ENCODE data around the gene JARID2.

Gene JARID2

DNA sequence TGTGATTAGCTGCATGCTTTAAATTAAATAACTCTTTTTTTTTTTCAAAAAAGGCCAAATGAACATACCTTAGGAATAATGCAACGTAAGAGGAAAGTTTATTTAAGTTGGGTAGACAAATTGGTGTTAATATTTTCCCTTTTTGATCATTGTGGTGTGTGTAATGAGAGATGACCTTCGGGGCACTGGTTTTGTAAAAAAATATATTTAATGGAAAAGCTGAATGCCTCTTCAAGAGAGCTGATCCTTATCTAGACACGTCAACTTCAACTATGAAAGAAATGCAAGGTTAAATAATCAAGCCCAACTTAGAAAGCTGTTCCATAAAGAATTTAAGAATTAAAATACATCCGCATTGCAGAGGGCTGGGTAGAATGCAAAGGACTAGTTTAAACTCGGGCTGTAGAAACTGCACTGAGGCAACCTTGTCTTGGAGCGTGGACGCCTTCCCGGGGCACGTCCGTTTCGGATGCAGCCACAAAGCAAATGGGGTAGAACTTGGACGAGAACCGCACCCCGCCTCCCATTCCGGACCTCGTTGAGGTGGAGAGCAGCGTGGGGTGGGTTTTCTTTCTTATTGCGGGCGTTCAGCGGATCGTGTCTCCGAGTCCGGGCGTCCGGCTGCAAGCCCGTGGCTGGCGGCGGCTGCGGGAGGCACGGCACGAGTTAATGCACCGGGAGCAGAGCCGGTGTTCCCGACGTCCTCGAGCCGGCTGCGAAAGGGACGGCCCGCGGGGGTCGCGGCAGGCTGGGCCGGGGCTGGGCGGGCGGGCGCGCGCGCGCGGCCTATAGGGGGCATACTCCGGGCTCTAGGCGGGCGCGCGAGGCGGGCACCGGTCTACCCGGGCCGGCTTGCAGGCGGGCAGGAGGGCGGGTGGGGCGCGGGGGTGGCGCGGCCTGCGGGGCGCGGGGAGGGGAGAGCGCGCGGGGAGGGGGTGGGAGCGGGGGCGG, 1.9 kb downstream of the JARID2 start:
- peak; percentile 23 for DNase-seq

DNA sequence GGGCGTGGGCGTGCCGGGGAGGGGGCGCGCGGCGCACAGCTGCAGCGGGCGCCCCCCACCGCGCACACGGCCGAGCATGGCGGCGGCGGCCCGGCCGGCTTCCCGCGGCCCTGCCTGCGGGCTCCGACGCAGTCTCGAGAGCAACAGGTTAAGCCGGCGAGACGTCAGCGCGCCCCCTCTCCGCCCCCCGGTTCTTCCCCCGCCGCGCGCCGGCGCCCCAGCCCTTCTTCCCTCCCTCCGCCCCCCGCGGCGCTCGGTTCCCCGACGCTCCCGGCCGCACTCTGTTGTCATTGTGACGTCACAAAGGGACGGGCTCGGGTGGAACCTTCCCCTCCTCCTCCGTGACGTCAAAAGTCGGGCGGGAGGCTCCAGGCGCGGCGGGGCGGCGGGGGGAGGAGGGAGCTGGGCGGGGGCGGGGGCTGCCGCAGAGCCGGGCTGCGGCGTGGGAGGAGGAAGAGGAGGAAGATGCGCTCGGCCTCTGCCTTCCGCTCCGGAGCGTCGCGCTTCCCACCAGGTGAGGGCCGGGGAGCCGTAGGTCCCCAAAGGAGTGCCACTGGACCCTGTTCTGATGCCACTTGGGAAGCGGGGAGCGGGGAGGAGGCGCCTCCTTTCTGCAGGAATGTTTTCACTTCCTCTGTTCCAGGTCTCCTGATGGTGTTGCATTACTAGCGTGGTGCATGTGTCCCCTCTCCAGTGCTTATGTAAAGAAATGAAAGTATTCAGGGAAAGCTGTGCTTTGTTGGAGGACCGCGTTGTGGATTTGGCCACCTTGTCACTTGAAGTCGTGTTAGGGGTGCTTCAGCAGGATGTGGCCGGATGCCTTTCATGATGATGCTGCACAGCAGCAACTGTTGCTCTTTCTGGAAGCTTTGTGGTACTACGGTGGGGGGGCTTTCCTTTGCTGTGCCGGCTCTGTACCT, 2.8 kb downstream of the JARID2 start:
- peak; percentile 63 for DNase-seq

DNA sequence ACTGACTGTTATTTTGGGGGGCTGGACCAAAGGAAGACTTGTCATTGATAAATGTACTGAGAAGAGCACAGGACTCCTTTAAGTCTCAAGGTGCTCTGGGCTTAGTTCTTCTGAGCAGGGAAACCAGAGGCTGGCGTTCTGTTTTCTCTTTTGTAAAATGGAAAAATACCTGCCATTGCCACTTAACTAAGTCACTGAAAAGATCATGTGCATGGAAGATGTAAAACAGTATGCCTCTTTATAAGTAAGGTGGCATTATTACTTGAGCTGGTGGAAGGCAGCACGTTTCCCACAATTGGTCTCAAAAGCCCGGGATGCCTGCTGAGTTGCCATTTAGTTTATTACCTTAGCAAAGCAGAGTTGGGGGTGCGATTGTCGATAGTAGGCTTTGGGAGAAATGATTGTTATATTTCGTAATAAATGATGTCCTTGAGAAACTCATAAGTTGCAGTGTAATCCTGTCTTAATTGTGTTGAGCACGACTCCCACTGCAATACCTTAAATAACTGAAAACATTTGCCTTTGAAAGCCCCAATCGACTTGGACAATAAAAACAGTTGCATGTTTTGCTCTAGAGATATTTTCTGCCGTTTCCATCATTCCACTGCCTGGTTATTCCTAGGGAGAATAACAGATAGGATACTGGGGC, 3.6 kb downstream of the JARID2 start:
- no peak for DNase-seq

DNA sequence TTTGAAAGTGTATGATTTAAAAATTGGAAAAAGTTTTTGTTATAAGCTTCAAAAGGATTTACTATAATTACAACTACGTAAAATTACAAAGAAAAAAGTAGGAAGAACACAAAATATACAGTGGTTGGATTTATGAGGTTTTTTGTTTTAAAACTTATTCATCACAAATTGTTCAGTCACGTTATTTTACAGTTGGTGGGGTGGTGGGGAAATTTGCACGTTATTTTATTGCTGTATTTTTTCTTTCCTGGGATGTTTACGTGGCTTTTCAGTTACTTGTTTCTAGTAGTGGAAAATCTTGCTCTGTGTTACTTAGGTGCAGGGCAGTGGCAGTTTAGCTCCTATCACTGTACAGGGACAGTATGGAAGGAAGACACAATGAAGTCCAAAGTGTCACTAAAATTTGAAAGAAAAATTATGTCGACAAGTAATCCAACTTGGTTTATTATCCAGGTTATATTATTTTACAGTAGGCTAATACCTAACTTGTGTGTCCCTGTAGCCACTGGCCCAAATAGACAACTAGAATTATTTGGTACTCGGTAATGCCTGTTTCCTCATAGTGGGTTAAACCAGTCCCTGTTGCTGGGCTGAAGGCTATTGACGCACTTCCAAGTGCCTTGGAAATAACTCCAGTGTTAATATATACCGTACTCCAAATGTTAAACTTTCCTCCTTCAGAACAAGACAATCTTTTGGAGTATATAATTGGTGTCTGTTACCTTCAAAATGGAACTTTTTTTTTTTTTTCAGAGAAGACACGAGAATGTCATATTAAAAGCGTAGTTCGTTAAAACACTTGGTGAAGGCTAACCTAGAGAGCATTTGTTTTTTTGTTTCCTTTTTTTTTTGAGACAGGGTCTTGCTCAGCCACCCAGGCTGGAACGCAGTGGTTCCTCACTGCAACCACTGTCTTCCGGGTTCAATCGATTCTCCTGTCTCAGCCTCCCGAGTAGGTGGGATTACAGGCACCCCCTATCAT, 4.6 kb downstream of the JARID2 start:
- DNase-seq, result no peak

DNA sequence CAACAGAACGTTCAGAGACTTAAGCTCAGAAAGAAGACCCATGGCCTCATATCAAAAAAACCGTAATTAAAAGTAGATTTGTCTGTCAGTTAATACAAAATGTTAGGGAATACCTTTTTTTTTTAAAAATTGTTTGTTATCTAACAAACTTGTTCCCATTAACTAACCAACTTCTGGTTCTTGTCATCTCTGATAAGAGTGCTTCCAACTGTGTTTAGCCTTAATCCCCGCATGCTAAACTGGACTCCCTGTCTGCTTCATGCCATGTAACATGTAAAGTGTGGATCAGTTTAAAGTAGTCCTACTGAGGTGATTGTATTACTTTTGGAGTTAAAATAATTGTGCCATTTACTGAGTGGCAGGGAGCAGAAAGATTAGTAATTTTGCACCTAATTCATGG, 6.3 kb downstream of the JARID2 start:
- DNase-seq, result no peak

DNA sequence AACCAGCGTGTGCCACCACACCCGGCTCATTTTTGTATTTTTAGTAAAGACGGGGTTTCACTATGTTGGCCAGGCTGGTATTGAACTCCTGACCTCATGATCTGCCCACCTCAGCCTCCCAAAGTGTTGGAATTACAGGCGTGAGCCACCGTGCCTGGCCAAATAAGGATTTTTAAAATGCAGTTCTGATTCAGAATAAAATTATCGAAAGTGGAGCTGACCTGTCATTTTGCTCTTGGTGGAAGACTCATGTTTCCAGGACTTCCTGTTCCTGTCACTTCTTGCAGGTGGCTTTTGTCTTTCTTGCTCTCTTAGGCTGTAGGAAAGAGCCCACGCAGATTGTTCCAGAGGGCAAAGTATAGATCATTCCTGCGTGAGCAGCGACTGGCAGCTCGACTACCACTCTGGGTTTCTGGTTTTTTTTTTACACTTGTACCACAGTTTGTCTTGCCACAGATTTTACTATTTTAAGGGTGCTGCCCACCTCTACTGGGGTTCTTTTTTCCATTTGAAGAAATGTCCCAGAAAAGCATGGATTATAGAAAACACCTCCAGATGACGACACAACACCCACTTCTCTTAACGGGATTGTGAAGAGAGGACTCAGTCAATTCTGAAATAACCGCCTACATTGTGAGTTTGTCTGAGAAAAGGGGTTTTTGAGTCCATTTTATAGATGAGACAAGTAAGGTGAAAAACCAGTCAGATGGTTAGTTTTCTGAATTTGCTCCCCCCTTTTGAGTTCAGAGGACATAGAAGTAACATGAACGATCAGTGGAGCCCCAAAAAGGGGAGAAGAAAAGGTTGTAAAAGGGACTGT, 7.5 kb downstream of the JARID2 start:
- no peak for DNase-seq

DNA sequence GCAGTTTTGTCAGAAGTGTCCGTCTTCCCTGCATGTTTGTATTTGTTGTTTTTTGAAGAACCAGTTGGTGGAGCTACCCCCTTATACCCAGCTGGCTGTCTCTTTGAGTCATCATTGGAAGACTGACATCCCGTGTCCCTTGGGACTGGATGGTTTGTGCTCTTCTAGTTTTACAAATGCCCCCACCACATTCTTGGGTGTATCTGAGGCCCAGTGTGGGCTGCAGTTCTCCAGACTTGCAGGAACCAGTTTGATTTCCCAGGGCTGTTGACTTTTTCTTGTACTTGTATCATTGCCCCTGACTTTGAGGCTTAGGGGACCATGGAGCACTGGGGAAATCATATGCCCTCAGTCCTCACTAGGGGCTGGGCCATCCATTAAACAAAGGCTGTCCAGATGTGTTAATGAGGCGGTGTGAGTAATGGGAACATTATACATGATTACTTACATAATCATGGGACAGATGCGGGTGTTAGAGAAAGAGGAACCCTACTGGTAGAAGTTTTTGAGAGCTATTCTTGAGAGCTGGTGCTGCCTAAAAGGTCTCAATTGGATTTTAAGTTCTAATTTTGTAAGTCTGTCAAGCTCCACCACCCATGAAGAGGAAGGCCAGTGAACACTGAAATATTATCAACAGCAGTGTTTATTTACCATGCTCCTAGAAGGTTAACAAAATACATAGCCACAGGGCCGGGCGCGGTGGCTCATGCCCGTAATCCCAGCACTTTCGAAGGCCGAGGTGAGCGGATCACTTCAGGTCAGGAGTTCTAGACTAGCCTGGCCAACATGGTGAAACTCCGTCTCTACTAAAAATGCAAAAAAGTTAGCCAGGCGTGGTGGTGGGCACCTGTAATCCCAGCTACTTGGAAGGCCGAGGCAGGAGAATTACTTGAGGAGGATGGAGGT, 8.5 kb downstream of the JARID2 start:
- no peak for DNase-seq

DNA sequence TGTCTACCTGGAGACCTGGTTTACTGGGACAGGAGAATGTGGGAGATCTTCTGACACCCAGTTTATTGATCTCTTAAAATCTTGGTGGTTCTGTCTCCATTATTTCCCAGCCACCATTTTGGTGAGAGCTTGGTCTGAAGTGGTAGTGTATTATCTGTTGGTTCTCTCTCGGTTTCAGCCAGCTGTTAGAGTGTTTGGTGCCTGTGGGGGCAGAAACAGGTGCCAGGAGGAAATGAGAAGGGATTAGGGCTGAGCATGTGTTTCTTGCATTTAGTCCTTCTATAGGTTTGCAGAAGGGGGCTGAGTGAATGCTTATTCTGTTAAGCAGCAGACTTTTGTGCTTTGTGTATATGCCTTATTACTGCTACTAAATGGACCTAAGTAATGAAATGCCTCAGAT, 9.6 kb downstream of the JARID2 start:
- no peak for DNase-seq

DNA sequence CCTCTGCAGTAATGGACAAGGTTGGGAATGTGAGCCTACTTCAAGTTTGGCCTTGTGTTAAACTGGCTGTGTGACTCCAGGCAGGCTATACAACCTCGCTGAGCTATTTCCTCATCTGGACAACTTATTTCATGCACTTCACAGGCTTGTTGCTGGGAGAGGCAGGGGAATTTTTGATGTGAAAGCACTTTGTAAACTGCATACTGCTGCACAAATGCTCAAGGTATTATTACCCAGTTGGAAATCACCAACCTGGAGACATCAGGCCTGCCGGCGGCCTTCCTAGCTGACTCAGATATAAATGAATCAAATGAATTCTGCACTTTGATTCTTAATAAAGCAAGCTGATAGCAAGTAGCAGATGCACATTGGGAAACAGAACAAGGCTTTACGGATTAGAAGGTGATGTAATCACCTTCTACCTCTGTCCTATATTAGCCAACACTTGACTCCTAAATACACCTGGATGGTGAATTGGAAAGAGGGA, 10.1 kb downstream of the JARID2 start:
- DNase-seq, result no peak

DNA sequence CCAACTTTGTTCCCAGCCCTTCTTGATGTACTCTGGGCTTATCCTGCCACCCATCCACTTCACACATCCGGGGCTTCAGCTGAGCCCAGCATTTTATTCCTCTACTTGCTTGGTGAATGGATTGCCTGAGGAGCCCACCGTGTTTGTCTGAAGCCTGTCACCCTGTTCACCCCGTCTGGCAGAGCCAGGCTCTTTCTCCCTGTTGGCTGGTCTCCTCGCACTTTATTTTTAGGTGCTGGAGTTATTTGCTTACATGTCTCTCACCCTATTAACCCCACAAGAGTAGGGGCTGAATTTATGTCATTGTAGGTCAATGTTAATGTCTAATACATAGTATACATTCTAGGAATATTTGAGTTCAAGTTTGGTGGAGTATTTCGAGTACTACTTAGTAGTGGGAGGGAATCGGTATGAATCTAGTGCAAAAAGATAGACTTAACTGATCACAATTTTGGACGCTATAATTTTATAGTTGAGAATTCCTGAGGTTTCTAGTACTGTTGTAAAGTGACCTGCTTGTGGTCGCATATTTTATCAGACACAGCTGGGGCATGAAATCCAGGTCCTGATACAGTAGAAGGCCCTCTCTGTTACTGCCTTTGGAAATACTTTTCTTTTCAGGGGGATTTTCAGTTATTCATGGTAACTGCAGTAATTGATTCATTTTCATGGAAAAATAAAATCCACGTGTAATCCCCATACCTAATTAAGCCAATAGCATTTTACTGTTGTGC, 10.8 kb downstream of the JARID2 start:
- no peak for DNase-seq

DNA sequence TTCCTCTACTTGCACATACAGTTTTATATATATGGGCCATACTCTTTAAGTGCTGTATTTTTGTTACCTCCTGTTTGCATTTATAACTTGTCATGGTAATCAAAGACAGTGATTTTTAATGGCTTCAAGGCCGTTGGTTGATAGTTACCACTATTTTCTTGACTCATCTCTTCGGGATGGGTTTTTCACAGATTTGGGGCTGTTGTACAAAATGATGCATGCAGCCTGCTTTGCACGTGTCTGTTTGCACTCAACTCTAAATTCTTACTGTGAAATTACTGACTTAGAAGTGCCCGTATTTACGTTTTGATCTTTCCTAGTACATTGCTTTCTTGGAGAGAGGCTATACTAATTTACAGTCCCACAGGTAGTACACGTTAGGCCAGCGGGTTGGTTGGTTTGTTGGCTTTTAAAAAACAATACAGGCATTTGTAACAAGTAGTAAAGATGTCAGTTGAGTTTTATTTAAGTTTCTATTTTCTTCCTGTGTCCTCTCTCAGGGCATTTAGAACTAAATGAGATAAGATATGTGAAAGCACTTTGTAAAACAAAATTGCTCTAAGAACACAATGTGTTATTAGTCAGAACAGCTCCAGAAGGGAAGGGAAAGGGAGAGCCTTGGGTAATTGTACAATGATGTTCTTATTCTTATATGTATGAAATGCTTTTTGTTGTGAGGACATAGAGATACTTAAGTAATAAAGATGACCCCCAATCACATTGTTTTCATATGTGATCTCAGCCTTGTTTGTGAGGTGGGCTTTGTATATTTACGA, 11.7 kb downstream of the JARID2 start:
- no peak for DNase-seq

DNA sequence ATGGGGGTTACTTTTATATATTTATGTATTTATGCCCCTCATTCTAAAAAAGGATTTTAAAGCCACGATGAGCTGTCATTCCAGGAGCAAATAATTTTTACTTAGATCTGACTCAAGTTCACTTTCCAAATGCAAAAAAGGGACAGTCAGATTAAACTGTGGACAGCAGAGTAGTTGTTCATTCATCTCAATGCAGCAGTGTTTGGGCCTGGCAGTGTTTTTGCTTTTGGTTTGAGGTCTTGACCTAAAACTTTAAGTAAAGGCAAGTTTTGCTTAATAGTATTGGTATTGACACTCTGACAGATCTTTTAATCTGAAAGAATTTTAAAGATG, 13.9 kb downstream of the JARID2 start:
- no peak for DNase-seq

DNA sequence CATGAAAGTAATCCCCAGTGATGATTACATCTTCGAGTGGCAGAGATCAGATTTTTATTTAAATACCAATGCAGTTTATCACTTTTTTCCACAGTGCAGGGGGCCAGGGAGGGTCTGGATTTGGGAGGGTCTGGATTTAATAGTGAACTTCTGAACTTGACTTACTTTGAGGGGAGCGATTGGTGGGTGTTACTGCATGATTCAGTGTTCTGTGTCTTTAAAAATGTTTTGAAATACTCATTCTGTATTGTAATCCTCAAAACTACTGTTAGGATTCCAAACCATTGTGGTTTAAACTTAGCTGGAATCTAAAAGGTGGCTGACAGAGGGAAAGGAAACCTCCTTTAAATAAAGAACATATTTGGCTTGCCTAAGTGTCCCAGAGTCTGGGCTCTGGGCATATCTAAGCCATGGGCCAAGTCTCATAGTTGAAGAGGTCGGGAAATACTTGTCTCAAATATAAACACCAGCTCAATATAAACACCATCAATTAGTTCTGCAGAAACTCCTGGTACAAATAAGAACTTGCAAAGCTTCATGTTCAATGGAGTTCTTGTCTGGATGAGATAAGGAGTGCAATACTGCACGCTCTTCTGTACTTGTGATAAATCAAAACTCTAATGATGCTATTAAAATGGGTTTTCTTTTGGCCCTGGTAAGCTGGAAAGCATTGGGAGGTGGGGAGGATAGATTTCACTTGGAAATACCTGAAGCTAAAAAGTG, 14.4 kb downstream of the JARID2 start:
- no peak for DNase-seq

DNA sequence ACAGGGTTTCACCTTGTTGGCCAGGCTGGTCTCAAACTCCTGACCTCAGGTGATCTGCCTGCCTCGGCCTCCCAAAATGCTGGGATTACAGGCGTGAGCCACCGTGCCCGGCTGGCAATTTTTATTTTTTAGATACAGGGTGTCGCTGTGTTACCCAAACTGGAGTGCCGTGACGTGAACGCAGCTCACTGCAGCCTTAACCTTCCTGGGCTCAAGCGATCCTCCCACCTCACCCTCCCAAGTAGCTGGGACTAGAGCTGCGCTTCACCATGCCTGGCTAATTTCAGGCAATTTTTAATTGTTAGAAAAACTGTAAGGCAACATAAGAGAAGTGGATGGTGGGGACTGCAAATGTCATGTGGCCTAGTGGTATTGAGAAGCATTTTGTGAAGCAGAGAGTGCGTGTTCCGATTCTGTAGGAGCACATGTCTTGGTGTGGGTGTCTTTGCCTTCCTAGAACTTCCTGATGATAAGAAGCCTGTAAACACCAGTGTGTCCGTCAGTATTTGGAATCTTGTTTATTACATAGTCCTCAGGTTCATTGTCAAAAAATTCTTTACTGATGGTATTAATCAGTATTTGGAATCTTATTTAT, 18.0 kb downstream of the JARID2 start:
- DNase-seq, result no peak

DNA sequence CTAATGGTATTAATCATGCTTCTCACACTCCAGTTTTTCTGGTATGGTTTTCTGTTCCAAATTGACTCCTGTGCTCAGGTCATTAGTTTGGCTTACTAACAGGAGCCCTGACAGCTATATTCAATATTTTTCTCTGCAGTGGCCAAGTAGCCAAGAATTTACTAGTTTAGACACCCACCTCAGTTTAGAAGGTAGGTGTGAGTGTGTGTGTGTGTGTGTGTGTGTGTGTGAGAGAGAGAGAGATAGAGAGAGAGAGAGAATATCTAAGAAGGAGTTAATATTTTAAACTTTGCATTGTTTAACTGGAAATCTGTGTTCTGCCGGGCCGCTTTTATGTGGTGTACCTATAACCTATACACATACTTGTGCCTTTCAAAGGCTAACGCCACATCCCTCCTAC, 18.5 kb downstream of the JARID2 start:
- DNase-seq, result no peak

DNA sequence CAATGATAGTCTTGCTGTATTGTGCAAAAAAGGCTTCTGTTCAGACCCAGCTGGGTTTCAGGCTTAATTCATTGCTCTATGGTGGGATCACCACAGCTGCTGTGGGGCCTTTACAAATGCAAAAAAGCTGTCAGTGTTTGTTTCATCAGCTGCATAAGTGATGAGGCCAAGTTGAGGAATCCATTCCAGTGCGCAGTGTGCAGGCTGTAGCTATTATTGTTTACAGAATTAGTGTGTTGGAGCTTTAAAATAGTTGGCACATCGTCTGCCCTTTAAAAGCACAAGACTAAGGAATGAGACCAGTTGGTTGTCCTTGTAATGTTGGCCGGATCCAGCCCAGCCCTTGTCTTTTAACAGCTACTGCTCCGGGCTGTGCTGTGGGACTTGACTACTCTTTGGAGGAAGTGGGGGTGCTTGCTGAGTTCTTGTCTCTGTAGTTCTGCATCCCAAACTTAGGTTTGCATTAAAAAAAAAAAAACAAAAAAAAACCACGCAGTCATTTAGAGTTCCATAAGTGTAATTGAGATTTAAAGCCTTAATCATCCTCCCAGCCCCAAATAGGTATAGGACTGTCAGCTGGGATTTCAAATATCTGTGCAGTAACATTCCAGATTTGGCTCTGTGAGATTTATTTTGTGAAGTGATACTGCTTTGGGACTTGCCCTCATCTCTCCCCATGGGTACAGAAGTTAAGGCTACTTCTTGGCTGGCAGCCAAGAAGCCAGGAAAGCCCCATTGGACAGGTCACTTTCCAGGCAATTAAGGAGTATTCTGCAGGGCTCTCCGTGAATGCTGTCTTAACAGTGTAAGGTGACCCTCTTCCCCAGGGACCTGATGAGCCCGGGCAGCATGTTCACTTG, 19.3 kb downstream of the JARID2 start:
- no peak for DNase-seq
